ENCODE data around the gene ZNF200.

Gene ZNF200

GRCh38 chr16:3234543-3234856 is 458 bp downstream of the ZNF200 start:
- peak overlapping the region; percentile 97 for H3K4me3 ChIP-seq (ENCODE audit: low read depth, low read length)
- H3K9me3 ChIP-seq (ENCODE audit: severe bottlenecking) = peaks cover 4% of the 10 kb centered on the region
- H3K36me3 ChIP-seq = peaks cover 40% of the 10 kb centered on the region
- TF ChIP-seq, protein P1, sequence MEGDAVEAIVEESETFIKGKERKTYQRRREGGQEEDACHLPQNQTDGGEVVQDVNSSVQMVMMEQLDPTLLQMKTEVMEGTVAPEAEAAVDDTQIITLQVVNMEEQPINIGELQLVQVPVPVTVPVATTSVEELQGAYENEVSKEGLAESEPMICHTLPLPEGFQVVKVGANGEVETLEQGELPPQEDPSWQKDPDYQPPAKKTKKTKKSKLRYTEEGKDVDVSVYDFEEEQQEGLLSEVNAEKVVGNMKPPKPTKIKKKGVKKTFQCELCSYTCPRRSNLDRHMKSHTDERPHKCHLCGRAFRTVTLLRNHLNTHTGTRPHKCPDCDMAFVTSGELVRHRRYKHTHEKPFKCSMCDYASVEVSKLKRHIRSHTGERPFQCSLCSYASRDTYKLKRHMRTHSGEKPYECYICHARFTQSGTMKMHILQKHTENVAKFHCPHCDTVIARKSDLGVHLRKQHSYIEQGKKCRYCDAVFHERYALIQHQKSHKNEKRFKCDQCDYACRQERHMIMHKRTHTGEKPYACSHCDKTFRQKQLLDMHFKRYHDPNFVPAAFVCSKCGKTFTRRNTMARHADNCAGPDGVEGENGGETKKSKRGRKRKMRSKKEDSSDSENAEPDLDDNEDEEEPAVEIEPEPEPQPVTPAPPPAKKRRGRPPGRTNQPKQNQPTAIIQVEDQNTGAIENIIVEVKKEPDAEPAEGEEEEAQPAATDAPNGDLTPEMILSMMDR (IDR thresholded peaks at IDR 0.05; ENCODE audit: low read depth, low read length) = no peak
- peak overlapping the region; percentile 97 for H3K27ac ChIP-seq
- H3K27me3 ChIP-seq (ENCODE audit: insufficient read depth, low read depth, severe bottlenecking) = no peaks in the 10 kb centered on the region
- DNase-seq = no peak

- H3K27me3 ChIP-seq (ENCODE audit: insufficient read depth, low read depth, severe bottlenecking) = no peaks in the 10 kb centered on the region
- H3K27ac ChIP-seq = no peak overlapping the region
- DNase-seq = no peak
- peaks cover 28% of the 10 kb centered on the region for H3K9me3 ChIP-seq (ENCODE audit: severe bottlenecking)
- H3K4me3 ChIP-seq (ENCODE audit: low read depth, low read length) = no peak overlapping the region
- TF ChIP-seq, protein P1 (IDR thresholded peaks at IDR 0.05; ENCODE audit: low read depth, low read length) = no peak
- peaks cover 69% of the 10 kb centered on the region for H3K36me3 ChIP-seq
Measured at GRCh38 chr16:3223913-3224515, 10.9 kb downstream of the ZNF200 start.

- TF ChIP-seq, protein P1 (IDR thresholded peaks at IDR 0.05; ENCODE audit: low read depth, low read length) = no peak
- Histone ChIP-seq H3K27me3 (ENCODE audit: insufficient read depth, low read depth, severe bottlenecking) (peaks cover 10% of the 10 kb centered on the region), H3K36me3 (peaks cover 38% of the 10 kb centered on the region), H3K4me3 (ENCODE audit: low read depth, low read length) (no peak overlapping the region), H3K27ac (no peak overlapping the region), H3K9me3 (ENCODE audit: severe bottlenecking) (peaks cover 25% of the 10 kb centered on the region)
- DNase-seq = no peak
Measured at GRCh38 chr16:3220839-3221238, 14.1 kb downstream of the ZNF200 start.

DNA sequence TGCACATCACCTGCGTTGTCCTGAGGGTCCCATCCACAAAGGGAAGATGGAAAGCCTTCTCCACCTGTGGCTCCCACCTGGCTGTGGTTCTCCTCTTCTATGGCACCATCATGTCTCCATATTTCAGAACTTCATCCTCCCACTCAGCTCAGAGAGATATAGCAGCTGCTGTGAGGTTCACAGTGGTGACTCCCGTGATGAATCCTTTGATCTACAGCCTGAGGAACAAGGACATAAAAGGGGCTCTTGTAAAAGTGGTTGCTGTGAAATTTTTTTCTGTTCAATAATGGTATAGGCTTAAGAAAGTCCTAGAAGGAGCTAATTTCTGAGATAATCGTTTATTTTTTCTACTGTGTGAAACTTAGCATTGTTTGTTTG is 18.7 kb downstream of the ZNF200 start:
- Histone ChIP-seq H3K27me3 (ENCODE audit: insufficient read depth, low read depth, severe bottlenecking) (peaks cover 31% of the 10 kb centered on the region), H3K9me3 (ENCODE audit: severe bottlenecking) (no peaks in the 10 kb centered on the region), H3K27ac (no peak overlapping the region), H3K36me3 (no peaks in the 10 kb centered on the region), H3K4me3 (ENCODE audit: low read depth, low read length) (no peak overlapping the region)
- no peak for DNase-seq
- TF ChIP-seq, protein P1 (IDR thresholded peaks at IDR 0.05; ENCODE audit: low read depth, low read length) = no peak

GRCh38 chr16:3215601-3216262 is 19.2 kb downstream of the ZNF200 start:
- H3K36me3 ChIP-seq = no peaks in the 10 kb centered on the region
- H3K27me3 ChIP-seq (ENCODE audit: insufficient read depth, low read depth, severe bottlenecking) = peaks cover 31% of the 10 kb centered on the region
- TF ChIP-seq, protein P1 (IDR thresholded peaks at IDR 0.05; ENCODE audit: low read depth, low read length) = no peak
- no peak for DNase-seq
- no peak overlapping the region for H3K27ac ChIP-seq
- H3K4me3 ChIP-seq (ENCODE audit: low read depth, low read length) = no peak overlapping the region
- peaks cover 1% of the 10 kb centered on the region for H3K9me3 ChIP-seq (ENCODE audit: severe bottlenecking)
